ENCODE results near the gene ASXL1.

DNA sequence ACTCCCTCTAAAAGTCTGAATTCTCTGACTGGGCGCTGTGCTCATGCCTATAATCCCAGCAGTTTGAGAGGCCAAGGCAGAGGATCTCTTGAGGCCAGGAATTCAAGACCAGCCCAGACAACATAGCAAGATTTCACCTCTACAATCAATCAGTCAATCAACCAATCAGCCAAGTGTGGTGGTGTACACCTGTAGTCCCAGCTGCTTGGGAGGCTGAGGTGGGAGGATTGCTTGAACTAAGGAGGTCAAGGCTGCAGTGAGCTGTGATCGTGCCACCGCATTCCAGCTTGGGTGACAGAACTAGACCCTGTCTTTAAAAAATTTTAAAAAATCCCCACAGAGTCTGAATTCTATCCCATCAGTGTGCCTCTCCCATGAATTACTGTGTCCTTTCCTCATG, 42.7 kb upstream of the ASXL1 start:
- no peak for TF ChIP-seq POLR2A (IDR thresholded peaks at IDR 0.05)
- TF ChIP-seq POLR2AphosphoS5 (IDR thresholded peaks at IDR 0.05) = no peak
- TF ChIP-seq, protein P1, sequence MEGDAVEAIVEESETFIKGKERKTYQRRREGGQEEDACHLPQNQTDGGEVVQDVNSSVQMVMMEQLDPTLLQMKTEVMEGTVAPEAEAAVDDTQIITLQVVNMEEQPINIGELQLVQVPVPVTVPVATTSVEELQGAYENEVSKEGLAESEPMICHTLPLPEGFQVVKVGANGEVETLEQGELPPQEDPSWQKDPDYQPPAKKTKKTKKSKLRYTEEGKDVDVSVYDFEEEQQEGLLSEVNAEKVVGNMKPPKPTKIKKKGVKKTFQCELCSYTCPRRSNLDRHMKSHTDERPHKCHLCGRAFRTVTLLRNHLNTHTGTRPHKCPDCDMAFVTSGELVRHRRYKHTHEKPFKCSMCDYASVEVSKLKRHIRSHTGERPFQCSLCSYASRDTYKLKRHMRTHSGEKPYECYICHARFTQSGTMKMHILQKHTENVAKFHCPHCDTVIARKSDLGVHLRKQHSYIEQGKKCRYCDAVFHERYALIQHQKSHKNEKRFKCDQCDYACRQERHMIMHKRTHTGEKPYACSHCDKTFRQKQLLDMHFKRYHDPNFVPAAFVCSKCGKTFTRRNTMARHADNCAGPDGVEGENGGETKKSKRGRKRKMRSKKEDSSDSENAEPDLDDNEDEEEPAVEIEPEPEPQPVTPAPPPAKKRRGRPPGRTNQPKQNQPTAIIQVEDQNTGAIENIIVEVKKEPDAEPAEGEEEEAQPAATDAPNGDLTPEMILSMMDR (IDR thresholded peaks at IDR 0.05) = no peak

All from stomach (tissue), 4 donors.